ENCODE measurements around the gene GRIPAP1.

GRCh38 chrX:48981178-48981577 lies 20.9 kb downstream of the GRIPAP1 start:
- no peak for TF ChIP-seq EP300 (IDR thresholded peaks at IDR 0.05)
- no peak for TF ChIP-seq CTCF (IDR thresholded peaks at IDR 0.05)
- TF ChIP-seq POLR2A (IDR thresholded peaks at IDR 0.05), result no peak
- TF ChIP-seq POLR2AphosphoS5 (IDR thresholded peaks at IDR 0.05), result no peak
